HepG2 (cell line): ENCODE results near the gene SNRNP25. TPM values are rescaled to one million over a fixed set of nuclear protein-coding genes. Genes with fewer than 3 reads are reported as not detected.
A peak's percentile ranks its signal among the peaks of the same experiment; 100 is the strongest.

Source experiments
- ATM ChIP-seq: fragments of 450-650 bp; IDR thresholded peaks from 2 replicates; pipeline ENCODE4 v1.7.1; 2017; ENCODE audit warnings: mild to moderate bottlenecking, borderline replicate concordance
- CHCHD3 ChIP-seq: sonication (generic); formaldehyde crosslinking; IDR thresholded peaks from 2 replicates; pipeline ENCODE4 v1.8.0; 2022; ENCODE audit warnings: mild to moderate bottlenecking, missing genetic modification reagents, moderate library complexity
- ETS1 ChIP-seq: sonication (generic); formaldehyde crosslinking; IDR thresholded peaks from 2 replicates; pipeline ENCODE4 v1.4.0; 2020; ENCODE audit warnings: missing genetic modification reagents
- MAFF ChIP-seq: IDR thresholded peaks from 2 replicates; pipeline ENCODE4 v1.6.1; 2011; ENCODE audit warnings: low read depth, low read length, improper control_type of control experiment
- MEIS1 ChIP-seq: sonication (generic); formaldehyde crosslinking; IDR thresholded peaks from 2 replicates; pipeline ENCODE4 v1.9.0; 2021; ENCODE audit warnings: mild to moderate bottlenecking, missing genetic modification reagents, moderate library complexity, borderline replicate concordance
- PCBP2 ChIP-seq: fragments of 200-400 bp; formaldehyde crosslinking; optimal IDR thresholded peaks from 2 replicates; pipeline ENCODE3; 2018; ENCODE audit warnings: low read length, low read depth; ENCODE audit not compliant: poor library complexity, severe bottlenecking
- PITX1 ChIP-seq: sonication (generic); formaldehyde crosslinking; IDR thresholded peaks from 2 replicates; pipeline ENCODE4 v1.5.1; 2020; ENCODE audit warnings: mild to moderate bottlenecking, missing genetic modification reagents
- RARA ChIP-seq: IDR thresholded peaks from 2 replicates; pipeline ENCODE4 v1.6.1; 2016; ENCODE audit warnings: missing genetic modification reagents, missing compliant biosample characterization
- THAP9 ChIP-seq: sonication (generic); formaldehyde crosslinking; IDR thresholded peaks from 2 replicates; pipeline ENCODE4; 2020; ENCODE audit warnings: missing genetic modification reagents, mild to moderate bottlenecking, borderline replicate concordance
- ZNF280B ChIP-seq: sonication (generic); formaldehyde crosslinking; IDR thresholded peaks from 2 replicates; pipeline ENCODE4 v1.5.0; 2020; ENCODE audit warnings: missing genetic modification reagents, mild to moderate bottlenecking, borderline replicate concordance
- ZNF292 ChIP-seq: sonication (generic); formaldehyde crosslinking; IDR thresholded peaks from 2 replicates; pipeline ENCODE4 v1.8.1; 2022; ENCODE audit warnings: mild to moderate bottlenecking, low read depth, missing genetic modification reagents, borderline replicate concordance
- ZNF446 ChIP-seq: sonication (generic); formaldehyde crosslinking; IDR thresholded peaks from 2 replicates; pipeline ENCODE4 v1.5.0; 2020; ENCODE audit warnings: mild to moderate bottlenecking, missing genetic modification reagents
- ZNF619 ChIP-seq: sonication (generic); formaldehyde crosslinking; IDR thresholded peaks from 2 replicates; pipeline ENCODE4 v1.4.0; 2020; ENCODE audit warnings: mild to moderate bottlenecking, missing genetic modification reagents
- ZNF674 ChIP-seq: sonication (generic); formaldehyde crosslinking; IDR thresholded peaks from 2 replicates; pipeline ENCODE4 v1.5.0; 2020; ENCODE audit warnings: low read depth, mild to moderate bottlenecking, missing genetic modification reagents
- ZNF788 ChIP-seq: sonication (generic); formaldehyde crosslinking; IDR thresholded peaks from 2 replicates; pipeline ENCODE4 v1.5.0; 2020; ENCODE audit warnings: mild to moderate bottlenecking, missing genetic modification reagents, borderline replicate concordance
- polyA plus RNA-seq, 8 experiments: library from polyadenylated mRNA; depleted of rRNA in 3 of 8; stranded (reverse) in 7 of 8; unstranded in 1 of 8; fragments of >200 nt; fragmentation: Illumina TruSeq in 4 of 8; extraction: Trizol in 4 of 8; gene quantifications; 2 replicates each; pipeline versions ENCODE4 v1.2.1 to v1.2.3, GENCODE V29; 2011 to 2016; ENCODE audit warnings: low read depth in 4 of 8, missing spikeins in 1 of 8, mixed read lengths in 1 of 8; ENCODE audit not compliant: insufficient read depth in 1 of 8
- total RNA-seq, 5 experiments: library from RNA; depleted of rRNA; stranded (reverse); fragments of >200 nt; fragmentation: Illumina TruSeq; extraction: Trizol; gene quantifications; 2 replicates each; pipeline ENCODE4 v1.2.3, GENCODE V29; 2016; ENCODE audit warnings: low read depth in 1 of 5
- TF ChIP-seq, protein P1 (sequence below): sonication (generic); formaldehyde crosslinking; IDR thresholded peaks from 2 replicates; pipeline ENCODE4 v1.8.0; 2022; ENCODE audit warnings: missing genetic modification reagents, mild to moderate bottlenecking, inconsistent platforms, borderline replicate concordance
- TF ChIP-seq, protein P2 (sequence below): sonication (generic); formaldehyde crosslinking; IDR thresholded peaks from 2 replicates; pipeline ENCODE4 v1.8.0; 2022; ENCODE audit warnings: low read depth, missing genetic modification reagents

SNRNP25 gene
- total and polyA plus RNA-seq, 2 of the 13 experiments (the other 11 are each of a cell fraction or from before 2014, with no cell fraction given), result 34.1 to 97.4 TPM

- TF ChIP-seq, protein P1, sequence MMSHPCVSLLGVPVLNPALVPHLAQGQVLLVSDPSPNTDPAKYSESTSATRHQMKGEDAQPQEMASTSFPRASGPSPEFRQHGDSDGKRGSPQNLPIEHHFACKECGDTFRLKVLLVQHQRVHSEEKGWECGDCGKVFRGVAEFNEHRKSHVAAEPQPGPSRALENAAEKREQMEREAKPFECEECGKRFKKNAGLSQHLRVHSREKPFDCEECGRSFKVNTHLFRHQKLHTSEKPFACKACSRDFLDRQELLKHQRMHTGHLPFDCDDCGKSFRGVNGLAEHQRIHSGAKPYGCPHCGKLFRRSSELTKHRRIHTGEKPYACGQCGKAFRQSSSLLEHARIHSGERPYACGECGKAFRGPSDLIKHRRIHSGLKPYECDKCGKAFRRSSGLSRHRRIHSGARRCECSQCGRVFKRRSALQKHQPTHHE (CRISPR knock-in tag), result peak; percentile 90; the same call in 1 of the 2 replicates
- TF ChIP-seq CHCHD3 (CRISPR knock-in tag), result no peak
- TF ChIP-seq MEIS1 (CRISPR knock-in tag), result no peak
- TF ChIP-seq ETS1 (CRISPR knock-in tag), result no peak
- TF ChIP-seq THAP9, result peak; percentile 76; the same call in 1 of the 2 replicates
- TF ChIP-seq ZNF619 (CRISPR knock-in tag), result 0 out of 2 replicates have a peak, but pooled peaks have one; percentile 36
- TF ChIP-seq MAFF, result no peak
- peak; percentile 91; the same call in 1 of the 2 replicates for TF ChIP-seq ZNF674 (CRISPR knock-in tag)
- peak; percentile 86; the same call in 1 of the 2 replicates for TF ChIP-seq ZNF280B (CRISPR knock-in tag)
- peak; percentile 92; the same call in 1 of the 2 replicates for TF ChIP-seq ZNF446 (CRISPR knock-in tag)
- TF ChIP-seq ZNF292 (CRISPR knock-in tag), result peak; percentile 96
- TF ChIP-seq ATM, result no peak
- no peak for TF ChIP-seq PCBP2
- peak; percentile 72; the same call in 1 of the 2 replicates for TF ChIP-seq ZNF788 (CRISPR knock-in tag)
- no peak for TF ChIP-seq RARA
- TF ChIP-seq, protein P2, sequence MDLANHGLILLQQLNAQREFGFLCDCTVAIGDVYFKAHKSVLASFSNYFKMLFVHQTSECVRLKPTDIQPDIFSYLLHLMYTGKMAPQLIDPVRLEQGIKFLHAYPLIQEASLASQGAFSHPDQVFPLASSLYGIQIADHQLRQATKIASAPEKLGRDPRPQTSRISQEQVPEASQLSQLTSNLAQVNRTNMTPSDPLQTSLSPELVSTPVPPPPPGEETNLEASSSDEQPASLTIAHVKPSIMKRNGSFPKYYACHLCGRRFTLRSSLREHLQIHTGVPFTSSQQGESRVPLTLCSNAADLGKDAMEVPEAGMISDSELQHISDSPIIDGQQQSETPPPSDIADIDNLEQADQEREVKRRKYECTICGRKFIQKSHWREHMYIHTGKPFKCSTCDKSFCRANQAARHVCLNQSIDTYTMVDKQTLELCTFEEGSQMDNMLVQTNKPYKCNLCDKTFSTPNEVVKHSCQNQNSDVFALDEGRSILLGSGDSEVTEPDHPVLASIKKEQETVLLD (CRISPR knock-in tag), result peak; percentile 41; the same call in 1 of the 2 replicates
- TF ChIP-seq PITX1 (CRISPR knock-in tag), result no peak
These were observed at the start of gene SNRNP25, which contains the start of gene POLR3K (continued) for GRCh38 chr16:53346-54236.
